K562 (cell line): ENCODE results near the gene PSMA8.

Experiments used
- CHD7 ChIP-seq: fragments of 200-600 bp; sonication (generic); IDR thresholded peaks from one replicate; pipeline ENCODE4 v1.6.1; 2012; ENCODE audit warnings: mild to moderate bottlenecking, low read depth, low read length, inconsistent platforms
- TEAD2 ChIP-seq: fragments of 450-650 bp; IDR thresholded peaks from 2 replicates; pipeline ENCODE4 v1.6.1; 2016; ENCODE audit warnings: missing genetic modification characterization, control low read depth, missing compliant biosample characterization

DNA sequence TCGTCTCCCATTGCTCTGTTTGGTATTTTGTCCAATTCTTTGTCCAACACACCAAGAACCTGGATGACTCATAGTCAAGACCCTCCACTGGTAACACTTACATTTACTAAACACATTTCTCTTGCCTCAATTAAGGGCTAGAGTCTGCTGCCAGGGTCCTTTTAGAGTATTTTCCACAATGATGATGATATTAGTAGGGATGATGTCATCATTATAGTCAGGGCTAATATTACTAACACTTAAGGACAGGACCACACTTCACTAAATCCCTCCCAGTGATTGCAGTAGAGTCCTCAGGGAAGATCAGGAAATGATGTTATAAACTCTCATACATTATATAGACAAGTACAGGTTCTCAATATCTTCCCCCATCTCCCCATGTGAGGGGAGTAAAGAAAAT, 29.6 kb upstream of the PSMA8 start:
- no peak for TF ChIP-seq CHD7
- no peak for TF ChIP-seq TEAD2
